Measurements from ENCODE around the gene GPR162.

- no peak for TF ChIP-seq CTCF (conservative IDR thresholded peaks at IDR 0.05; ENCODE audit: low read depth, low read length)
- TF ChIP-seq CEBPB (IDR thresholded peaks at IDR 0.05; ENCODE audit: low read depth, low read length) = no peak
- no peak for TF ChIP-seq MXI1 (IDR thresholded peaks at IDR 0.05; ENCODE audit: borderline replicate concordance, low read depth, low read length)
- TF ChIP-seq BHLHE40 (IDR thresholded peaks at IDR 0.05; ENCODE audit: low read depth, low read length) = no peak
- TF ChIP-seq POLR2A (IDR thresholded peaks at IDR 0.05; ENCODE audit: low read depth, low read length) = no peak
- no peak for TF ChIP-seq ELK1 (IDR thresholded peaks at IDR 0.05; ENCODE audit: borderline replicate concordance, low read depth, low read length)
These were observed 13.3 kb downstream of the GPR162 start for GRCh38 chr12:6834873-6835272.

All from IMR-90 (cell line).